Liver (tissue), 9 donors: ENCODE results near the gene FAM216B. TPM values are rescaled to one million over a fixed set of nuclear protein-coding genes. Genes with fewer than 3 reads are reported as not detected.

Experiments
- DNase-seq: peaks from one replicate; pipeline ENCODE4 v3.0.0-alpha.2; 2017; ENCODE audit warnings: low spot score
- H3K27ac ChIP-seq, 2 donors: one replicate each; pipeline ENCODE4 v1.7.0; 2013; ENCODE audit warnings: inconsistent platforms in 2 of 2, low read length in 2 of 2, control low read depth in 1 of 2, low read depth in 1 of 2, mild to moderate bottlenecking in 1 of 2
- H3K27me3 ChIP-seq, 4 donors: one replicate each; pipeline versions ENCODE4 v1.6.1 to v1.7.0; 2013; ENCODE audit warnings: low read length in 3 of 4, inconsistent platforms in 1 of 4, mild to moderate bottlenecking in 1 of 4, moderate library complexity in 1 of 4; ENCODE audit not compliant: control insufficient read depth in 4 of 4, insufficient read depth in 4 of 4
- H3K36me3 ChIP-seq, 4 donors: one replicate each; pipeline versions ENCODE4 v1.6.1 to v1.7.0; 2013; ENCODE audit warnings: low read length in 3 of 4, mild to moderate bottlenecking in 3 of 4, low read depth in 1 of 4, moderate library complexity in 1 of 4; ENCODE audit not compliant: control insufficient read depth in 4 of 4, insufficient read depth in 3 of 4
- H3K4me1 ChIP-seq, 4 donors: one replicate each; pipeline versions ENCODE4 v1.6.1 to v1.7.0; 2013; ENCODE audit warnings: low read length in 3 of 4, mild to moderate bottlenecking in 3 of 4, moderate library complexity in 1 of 4; ENCODE audit not compliant: control insufficient read depth in 4 of 4, insufficient read depth in 4 of 4
- H3K4me3 ChIP-seq, 3 donors: one replicate each; pipeline versions ENCODE4 v1.6.1 to v1.7.0; 2013; ENCODE audit warnings: low read length in 3 of 3, control low read depth in 1 of 3, low read depth in 1 of 3, mild to moderate bottlenecking in 1 of 3
- H3K9ac ChIP-seq, 2 donors: one replicate each; pipeline ENCODE4 v1.7.0; 2013; ENCODE audit warnings: low read length in 2 of 2, mild to moderate bottlenecking in 2 of 2, moderate library complexity in 2 of 2, control low read depth in 1 of 2, low read depth in 1 of 2
- H3K9me3 ChIP-seq, 4 donors: one replicate each; pipeline versions ENCODE4 v1.6.1 to v1.7.0; 2013; ENCODE audit warnings: low read length in 3 of 4; ENCODE audit not compliant: control insufficient read depth in 4 of 4
- EGR1 ChIP-seq, 2 donors: IDR thresholded peaks; 2 replicates each; pipeline ENCODE4 v1.6.1; 2016 to 2018; ENCODE audit warnings: antibody characterized with exemption in 2 of 2, low read depth in 2 of 2
- FOXA2 ChIP-seq: IDR thresholded peaks from 2 replicates; pipeline ENCODE4 v1.6.1; 2016; ENCODE audit warnings: antibody characterized with exemption
- GABPA ChIP-seq, 2 donors: IDR thresholded peaks in 1 of 2; conservative IDR thresholded peaks in 1 of 2; 2 replicates each; pipeline ENCODE4 v1.6.1; 2016; ENCODE audit warnings: antibody characterized with exemption in 2 of 2, mild to moderate bottlenecking in 1 of 2, moderate library complexity in 1 of 2
- HNF4G ChIP-seq: IDR thresholded peaks from 2 replicates; pipeline ENCODE4 v1.6.1; 2016; ENCODE audit warnings: antibody characterized with exemption
- NR2F2 ChIP-seq: IDR thresholded peaks from 2 replicates; pipeline ENCODE4 v1.6.1; 2016; ENCODE audit warnings: antibody characterized with exemption
- RXRA ChIP-seq, 2 donors: IDR thresholded peaks; 2 replicates each; pipeline ENCODE4 v1.6.1; 2017 to 2018; ENCODE audit warnings: antibody characterized with exemption in 2 of 2, mild to moderate bottlenecking in 1 of 2
- TAF1 ChIP-seq: conservative IDR thresholded peaks from 2 replicates; pipeline ENCODE4 v1.6.1; 2016; ENCODE audit warnings: antibody characterized with exemption, mild to moderate bottlenecking
- YY1 ChIP-seq: IDR thresholded peaks from 2 replicates; pipeline ENCODE4 v1.6.1; 2016; ENCODE audit warnings: antibody characterized with exemption, mild to moderate bottlenecking
- WGBS: extraction: QIAGEN DNeasy Blood & Tissue Kit; methylation state at CpG from one replicate; pipeline ENCODE4 v1.1.7; 2013; 5-methylcytosine and 5-hydroxymethylcytosine counted together
- polyA plus RNA-seq, 2 donors: library from polyadenylated mRNA; stranded (reverse) in 1 of 2; unstranded in 1 of 2; fragments of 200-250 nt in 1 of 2; fragments of >200 nt in 1 of 2; fragmentation: Nextera tagmentation in 1 of 2; extraction: Ambion mirVana in 1 of 2; gene quantifications; one replicate each; pipeline versions ENCODE4 v1.2.1 to v1.2.3, GENCODE V29; 2013 to 2015
- total RNA-seq, 2 donors: library from RNA; depleted of rRNA; stranded (reverse); fragments of >200 nt; gene quantifications; one replicate each; pipeline ENCODE4 v1.2.3, GENCODE V29; 2014
- TF ChIP-seq, protein P1 (sequence below): IDR thresholded peaks from 2 replicates; pipeline ENCODE4 v1.6.1; 2016; ENCODE audit warnings: antibody characterized with exemption
- TF ChIP-seq, protein P2 (sequence below): IDR thresholded peaks from 2 replicates; pipeline ENCODE4 v1.6.1; 2016; ENCODE audit warnings: antibody characterized with exemption
- TF ChIP-seq, protein P3 (sequence below): IDR thresholded peaks from 2 replicates; pipeline ENCODE4 v1.6.1; 2016; ENCODE audit warnings: antibody characterized with exemption
- TF ChIP-seq, protein P4 (sequence below): IDR thresholded peaks from 2 replicates; pipeline ENCODE4 v1.6.1; 2016; ENCODE audit warnings: antibody characterized with exemption, mild to moderate bottlenecking
- TF ChIP-seq, protein P5 (sequence below): fragments of 150-350 bp; IDR thresholded peaks from 2 replicates; pipeline ENCODE4 v1.5.1; 2017; ENCODE audit warnings: improper control_type of control experiment, low read depth, low read length; ENCODE audit not compliant: missing input control
- donor health status: healthy.
- donor health status: healthy.
- donor health status: healthy.
- donor health status: healthy.
- donor health status: healthy.

Gene FAM216B
- total and polyA plus RNA-seq, 4 donors: not detected

DNA sequence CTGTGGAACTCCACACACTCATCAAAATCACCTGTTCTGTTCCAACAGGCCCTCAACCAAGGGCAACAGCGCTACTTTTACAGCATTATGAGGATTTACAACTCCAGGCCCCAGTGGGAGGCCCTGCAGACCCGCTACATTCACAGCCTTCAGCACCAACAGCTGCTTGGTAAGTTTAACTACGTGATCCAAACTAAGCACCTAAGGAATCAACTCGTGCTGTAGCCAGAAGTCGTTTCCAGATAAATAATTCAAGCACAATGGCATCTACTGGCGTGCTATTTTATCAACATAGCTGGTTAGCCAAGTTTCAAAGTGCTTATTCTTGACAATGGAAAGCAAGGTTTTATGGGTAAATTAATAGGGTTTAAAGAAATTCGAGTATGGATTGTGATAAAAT lies 5.3 kb downstream of the FAM216B start (continued):
- TF ChIP-seq, protein P1, sequence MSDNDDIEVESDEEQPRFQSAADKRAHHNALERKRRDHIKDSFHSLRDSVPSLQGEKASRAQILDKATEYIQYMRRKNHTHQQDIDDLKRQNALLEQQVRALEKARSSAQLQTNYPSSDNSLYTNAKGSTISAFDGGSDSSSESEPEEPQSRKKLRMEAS: no peak
- no peak for TF ChIP-seq NR2F2
- TF ChIP-seq YY1: no peak
- TF ChIP-seq, protein P2, sequence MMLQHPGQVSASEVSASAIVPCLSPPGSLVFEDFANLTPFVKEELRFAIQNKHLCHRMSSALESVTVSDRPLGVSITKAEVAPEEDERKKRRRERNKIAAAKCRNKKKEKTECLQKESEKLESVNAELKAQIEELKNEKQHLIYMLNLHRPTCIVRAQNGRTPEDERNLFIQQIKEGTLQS: no peak
- TF ChIP-seq, protein P3, sequence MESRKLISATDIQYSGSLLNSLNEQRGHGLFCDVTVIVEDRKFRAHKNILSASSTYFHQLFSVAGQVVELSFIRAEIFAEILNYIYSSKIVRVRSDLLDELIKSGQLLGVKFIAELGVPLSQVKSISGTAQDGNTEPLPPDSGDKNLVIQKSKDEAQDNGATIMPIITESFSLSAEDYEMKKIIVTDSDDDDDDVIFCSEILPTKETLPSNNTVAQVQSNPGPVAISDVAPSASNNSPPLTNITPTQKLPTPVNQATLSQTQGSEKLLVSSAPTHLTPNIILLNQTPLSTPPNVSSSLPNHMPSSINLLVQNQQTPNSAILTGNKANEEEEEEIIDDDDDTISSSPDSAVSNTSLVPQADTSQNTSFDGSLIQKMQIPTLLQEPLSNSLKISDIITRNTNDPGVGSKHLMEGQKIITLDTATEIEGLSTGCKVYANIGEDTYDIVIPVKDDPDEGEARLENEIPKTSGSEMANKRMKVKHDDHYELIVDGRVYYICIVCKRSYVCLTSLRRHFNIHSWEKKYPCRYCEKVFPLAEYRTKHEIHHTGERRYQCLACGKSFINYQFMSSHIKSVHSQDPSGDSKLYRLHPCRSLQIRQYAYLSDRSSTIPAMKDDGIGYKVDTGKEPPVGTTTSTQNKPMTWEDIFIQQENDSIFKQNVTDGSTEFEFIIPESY: no peak
- no peak for TF ChIP-seq EGR1 (IDR thresholded peaks at IDR 0.05; ENCODE audit: low read depth in 2 of 2)
- TF ChIP-seq RXRA (IDR thresholded peaks at IDR 0.05): no peak
- TF ChIP-seq HNF4G: no peak

DNA sequence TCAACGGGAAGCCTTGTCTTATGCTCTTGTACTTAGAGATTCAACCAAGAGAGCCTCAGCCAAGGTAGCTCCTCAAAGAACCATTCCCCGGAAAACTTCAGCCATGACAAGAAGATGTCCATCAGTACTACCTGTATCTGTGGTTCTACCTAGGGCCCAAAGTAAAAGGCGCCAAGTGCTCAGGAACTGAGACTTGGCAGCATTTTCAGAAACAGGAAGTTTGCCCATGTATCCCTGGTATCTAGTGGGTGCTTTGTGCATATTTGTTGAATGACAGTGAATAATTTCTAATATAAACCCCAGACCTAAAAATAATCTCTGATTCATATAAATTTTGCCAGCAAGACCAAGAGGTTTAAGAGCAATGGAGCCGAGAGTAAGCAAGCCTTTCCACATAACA lies 7.2 kb downstream of the FAM216B start:
- Histone ChIP-seq H3K4me3 (no peak overlapping the region), H3K9me3 (peaks cover 0 to 8% (median 1%) of the 10 kb centered on the region in 4 donors), H3K9ac (no peak overlapping the region), H3K4me1 (no peaks in the 10 kb centered on the region), H3K27ac (no peak overlapping the region), H3K36me3 (no peaks in the 10 kb centered on the region), H3K27me3 (peaks cover 0 to 4% (median 0%) of the 10 kb centered on the region in 4 donors)
- DNase-seq: no peak
- no peak for TF ChIP-seq GABPA (IDR thresholded peaks at IDR 0.05 in 1 of 2, conservative IDR thresholded peaks at IDR 0.05 in 1 of 2)
- TF ChIP-seq, protein P4, sequence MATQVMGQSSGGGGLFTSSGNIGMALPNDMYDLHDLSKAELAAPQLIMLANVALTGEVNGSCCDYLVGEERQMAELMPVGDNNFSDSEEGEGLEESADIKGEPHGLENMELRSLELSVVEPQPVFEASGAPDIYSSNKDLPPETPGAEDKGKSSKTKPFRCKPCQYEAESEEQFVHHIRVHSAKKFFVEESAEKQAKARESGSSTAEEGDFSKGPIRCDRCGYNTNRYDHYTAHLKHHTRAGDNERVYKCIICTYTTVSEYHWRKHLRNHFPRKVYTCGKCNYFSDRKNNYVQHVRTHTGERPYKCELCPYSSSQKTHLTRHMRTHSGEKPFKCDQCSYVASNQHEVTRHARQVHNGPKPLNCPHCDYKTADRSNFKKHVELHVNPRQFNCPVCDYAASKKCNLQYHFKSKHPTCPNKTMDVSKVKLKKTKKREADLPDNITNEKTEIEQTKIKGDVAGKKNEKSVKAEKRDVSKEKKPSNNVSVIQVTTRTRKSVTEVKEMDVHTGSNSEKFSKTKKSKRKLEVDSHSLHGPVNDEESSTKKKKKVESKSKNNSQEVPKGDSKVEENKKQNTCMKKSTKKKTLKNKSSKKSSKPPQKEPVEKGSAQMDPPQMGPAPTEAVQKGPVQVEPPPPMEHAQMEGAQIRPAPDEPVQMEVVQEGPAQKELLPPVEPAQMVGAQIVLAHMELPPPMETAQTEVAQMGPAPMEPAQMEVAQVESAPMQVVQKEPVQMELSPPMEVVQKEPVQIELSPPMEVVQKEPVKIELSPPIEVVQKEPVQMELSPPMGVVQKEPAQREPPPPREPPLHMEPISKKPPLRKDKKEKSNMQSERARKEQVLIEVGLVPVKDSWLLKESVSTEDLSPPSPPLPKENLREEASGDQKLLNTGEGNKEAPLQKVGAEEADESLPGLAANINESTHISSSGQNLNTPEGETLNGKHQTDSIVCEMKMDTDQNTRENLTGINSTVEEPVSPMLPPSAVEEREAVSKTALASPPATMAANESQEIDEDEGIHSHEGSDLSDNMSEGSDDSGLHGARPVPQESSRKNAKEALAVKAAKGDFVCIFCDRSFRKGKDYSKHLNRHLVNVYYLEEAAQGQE: no peak
- TF ChIP-seq, protein P2: no peak
- no peak for TF ChIP-seq TAF1
- TF ChIP-seq, protein P5, sequence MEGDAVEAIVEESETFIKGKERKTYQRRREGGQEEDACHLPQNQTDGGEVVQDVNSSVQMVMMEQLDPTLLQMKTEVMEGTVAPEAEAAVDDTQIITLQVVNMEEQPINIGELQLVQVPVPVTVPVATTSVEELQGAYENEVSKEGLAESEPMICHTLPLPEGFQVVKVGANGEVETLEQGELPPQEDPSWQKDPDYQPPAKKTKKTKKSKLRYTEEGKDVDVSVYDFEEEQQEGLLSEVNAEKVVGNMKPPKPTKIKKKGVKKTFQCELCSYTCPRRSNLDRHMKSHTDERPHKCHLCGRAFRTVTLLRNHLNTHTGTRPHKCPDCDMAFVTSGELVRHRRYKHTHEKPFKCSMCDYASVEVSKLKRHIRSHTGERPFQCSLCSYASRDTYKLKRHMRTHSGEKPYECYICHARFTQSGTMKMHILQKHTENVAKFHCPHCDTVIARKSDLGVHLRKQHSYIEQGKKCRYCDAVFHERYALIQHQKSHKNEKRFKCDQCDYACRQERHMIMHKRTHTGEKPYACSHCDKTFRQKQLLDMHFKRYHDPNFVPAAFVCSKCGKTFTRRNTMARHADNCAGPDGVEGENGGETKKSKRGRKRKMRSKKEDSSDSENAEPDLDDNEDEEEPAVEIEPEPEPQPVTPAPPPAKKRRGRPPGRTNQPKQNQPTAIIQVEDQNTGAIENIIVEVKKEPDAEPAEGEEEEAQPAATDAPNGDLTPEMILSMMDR: no peak
- TF ChIP-seq RXRA (IDR thresholded peaks at IDR 0.05): no peak
- TF ChIP-seq, protein P3: no peak
- no peak for TF ChIP-seq FOXA2
- no peak for TF ChIP-seq EGR1 (IDR thresholded peaks at IDR 0.05; ENCODE audit: low read depth in 2 of 2)
- WGBS: 93% methylated on average over 4 of the region's 4 CpGs
